ENCODE data around the gene ARID5B.

ARID5B gene

GRCh38 chr10:62037166-62037831 is 135.8 kb downstream of the ARID5B start:
- DNase-seq: no peak

DNA sequence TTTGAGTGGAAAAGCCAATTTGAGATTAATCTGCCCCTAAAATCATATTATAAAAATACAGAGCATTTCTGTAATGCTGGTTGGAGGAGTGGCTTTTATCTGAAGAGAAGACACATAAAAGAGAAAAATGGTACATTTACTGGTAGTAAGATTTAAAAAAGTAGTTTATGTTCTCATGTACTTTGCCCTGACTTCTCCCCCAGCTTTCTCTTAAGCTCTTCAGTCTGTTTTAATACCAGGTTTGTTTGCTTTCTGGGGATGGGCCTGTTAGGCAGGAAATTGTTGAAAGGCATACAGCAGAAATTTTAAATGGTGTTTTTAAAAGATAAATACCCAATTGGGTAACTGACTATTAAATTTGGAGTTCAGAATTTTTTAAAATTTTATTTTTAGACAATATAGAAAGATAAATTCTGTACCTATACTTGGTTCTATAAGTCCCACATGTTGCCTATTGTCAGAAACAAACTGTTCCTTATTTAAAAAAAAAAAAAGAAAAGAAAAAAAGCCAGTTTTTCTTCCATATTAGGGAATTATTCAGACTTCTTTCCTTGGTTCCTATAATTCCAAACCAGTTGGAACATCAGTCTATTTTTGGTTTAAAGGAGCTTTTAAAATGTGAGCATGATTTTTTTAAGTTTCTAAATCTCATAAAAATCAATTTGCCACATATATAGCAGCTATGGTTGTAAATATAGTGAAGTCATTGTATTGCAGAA is 136.6 kb downstream of the ARID5B start:
- no peak for DNase-seq

DNA sequence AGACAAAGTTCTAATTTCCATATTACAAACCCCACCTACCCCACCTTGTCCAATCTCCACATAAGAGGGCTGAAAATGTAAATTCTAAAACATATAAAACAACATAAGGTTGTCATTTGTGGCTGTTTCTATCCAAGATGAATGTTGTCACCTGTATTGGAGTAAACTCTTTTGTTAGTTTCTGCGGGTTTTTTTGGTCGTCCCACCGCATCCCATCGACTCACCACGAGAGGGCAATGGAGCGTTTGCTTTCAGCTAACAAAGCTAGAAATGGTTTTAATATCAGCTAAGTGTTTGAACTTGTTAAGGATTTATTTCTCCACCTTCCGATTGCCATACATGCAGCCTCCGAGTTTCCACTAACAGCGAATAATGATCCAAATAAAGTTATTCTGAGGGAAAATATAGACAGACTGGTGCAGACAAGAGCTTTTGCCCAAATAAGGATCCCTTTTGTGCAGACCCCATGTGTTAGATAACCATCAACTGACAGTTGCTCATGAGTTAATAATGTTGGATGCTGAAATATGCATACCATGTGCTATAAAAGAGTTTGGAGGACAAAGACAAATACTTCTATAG is 137.2 kb downstream of the ARID5B start:
- peak; percentile 81 for DNase-seq

GRCh38 chr10:62039954-62040353 is 138.5 kb downstream of the ARID5B start:
- DNase-seq: no peak

DNA sequence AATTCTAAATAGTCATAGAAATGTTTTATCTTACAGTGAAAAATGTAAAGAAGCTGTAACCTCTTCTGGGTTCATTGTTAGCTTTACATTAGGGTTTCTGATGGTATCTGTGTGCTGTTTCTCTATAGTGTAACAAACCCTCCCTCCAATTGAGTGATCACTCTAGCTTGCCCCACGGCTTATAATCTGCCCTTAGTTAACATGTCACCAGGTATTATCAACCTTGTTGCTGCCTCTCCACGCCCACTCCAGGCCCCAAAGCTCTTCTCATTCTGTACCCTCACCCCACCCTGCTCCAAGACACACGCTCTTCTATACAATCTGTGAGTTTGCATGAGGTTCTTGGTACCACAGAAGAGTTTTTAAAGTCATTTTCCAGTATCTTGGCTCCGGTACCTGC is 139.4 kb downstream of the ARID5B start:
- no peak for DNase-seq

DNA sequence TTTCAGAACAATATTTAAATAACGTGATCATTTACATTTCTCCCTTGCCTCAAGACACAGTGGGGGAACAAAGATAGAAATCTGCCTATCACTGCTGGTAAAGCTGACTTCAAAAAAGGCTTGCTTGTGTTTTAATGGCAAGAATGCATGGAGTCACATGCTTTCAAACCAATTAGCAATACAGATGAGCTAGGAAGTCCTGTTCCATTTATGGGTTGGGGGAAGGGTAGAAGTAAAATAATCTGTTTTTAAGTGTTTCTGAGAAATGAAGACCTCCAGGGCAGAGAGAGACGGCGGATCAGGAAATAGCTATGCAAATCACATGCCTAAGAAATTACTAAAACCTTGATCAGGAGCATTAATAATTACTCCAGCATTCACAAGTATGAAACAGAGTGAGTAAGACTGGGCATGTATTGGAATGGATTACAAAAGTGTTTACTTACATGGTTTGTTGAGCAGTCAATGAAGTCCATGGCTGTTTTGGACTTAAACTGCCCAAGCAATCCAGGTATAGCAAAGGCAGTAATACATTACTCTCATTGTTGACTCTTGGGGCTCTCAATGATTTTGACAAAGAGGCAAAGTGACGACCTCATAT is 142.0 kb downstream of the ARID5B start:
- no peak for DNase-seq

DNA sequence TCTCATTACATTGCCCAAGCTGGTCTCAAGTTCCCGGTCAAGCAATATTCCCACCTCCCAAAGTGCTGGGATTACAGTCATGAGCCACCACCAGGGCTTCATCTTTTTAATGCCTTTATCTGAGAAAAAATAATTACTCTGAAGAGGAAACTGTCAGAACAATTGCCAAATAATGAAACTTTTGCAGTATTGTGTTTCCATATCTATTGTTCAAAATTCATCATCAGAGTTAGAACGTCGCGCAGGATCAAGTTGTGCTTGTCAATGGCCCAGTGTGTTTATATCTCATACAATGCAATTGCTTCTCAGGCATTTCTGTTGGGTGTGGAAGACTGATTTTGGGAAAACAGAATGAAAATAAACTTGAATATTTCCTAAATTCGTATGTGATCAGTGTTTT is 143.1 kb downstream of the ARID5B start:
- DNase-seq: no peak

GRCh38 chr10:62045765-62046521 is 144.4 kb downstream of the ARID5B start:
- DNase-seq: no peak

GRCh38 chr10:62046522-62047227 is 145.2 kb downstream of the ARID5B start:
- no peak for DNase-seq

DNA sequence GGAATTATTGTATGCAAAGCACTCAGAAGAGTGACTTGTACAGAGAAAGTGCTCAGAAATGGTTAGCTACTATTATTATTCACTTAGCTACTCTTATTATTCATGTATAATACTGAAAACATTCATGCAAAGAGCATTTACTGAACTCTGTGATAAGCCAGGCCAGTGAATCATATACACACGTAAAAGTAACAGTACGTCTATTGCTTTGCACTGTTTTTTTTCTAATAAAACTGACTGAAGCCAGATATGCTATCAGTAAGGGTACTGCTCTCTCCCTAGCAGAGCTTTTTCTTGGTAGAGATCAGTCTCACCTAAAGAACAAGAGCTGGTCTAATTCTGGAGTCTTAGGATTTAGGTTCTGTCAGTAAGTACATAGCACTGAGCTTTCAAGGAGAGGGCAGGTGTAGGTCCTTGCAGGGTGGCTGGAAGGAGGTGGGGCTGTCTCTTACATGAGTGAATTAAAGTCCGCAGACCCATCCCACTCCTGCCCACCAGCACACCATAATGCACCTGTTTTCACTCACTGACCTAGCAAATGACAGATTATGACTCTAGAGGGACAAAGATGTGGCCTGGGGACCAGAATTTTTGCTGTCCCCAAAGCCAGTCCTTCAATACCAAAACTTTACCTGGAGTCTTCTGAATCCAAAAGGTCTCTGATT is 145.9 kb downstream of the ARID5B start:
- DNase-seq: no peak

DNA sequence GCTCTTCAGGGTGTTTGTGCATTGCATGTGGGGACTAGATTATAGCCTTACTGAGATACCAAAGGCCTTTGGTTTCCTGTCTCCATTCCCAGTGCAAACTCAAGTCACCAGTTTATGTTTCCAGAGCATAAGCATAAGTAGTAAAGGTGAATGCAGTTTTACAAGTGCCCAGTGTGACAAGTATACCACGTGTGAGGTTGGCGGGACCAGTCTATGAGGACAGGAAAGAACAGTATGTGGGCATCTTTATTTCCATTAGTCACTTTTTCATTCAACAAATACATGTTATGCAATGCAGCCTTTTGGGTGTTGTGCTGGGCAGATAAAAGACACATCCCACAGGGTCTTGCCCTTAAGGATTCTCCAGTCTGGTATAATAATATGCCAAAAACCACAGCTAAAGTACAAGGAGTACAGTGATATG is 146.5 kb downstream of the ARID5B start:
- no peak for DNase-seq

DNA sequence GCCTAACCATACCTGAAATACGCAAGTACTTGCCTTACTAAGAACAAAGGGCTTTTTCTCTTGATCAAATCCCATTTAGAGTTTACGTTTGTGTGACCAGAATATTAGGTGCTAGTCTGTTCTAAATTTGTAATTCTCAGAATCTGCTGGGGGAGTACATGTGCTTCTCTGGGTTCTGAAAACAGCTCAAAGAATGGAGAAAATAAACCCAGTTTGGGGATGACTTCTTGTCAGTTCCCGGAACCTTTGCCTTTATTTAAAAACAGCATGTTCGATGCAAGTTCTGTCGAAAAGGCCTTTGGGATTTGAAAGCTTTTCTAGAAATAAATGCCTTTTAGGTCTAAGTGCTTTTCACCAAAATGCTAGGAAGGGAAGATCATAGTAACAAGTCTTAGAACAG is 147.0 kb downstream of the ARID5B start:
- no peak for DNase-seq

- peak; percentile 79 for DNase-seq
Measured at GRCh38 chr10:62048919-62049623, 147.6 kb downstream of the ARID5B start.

DNA sequence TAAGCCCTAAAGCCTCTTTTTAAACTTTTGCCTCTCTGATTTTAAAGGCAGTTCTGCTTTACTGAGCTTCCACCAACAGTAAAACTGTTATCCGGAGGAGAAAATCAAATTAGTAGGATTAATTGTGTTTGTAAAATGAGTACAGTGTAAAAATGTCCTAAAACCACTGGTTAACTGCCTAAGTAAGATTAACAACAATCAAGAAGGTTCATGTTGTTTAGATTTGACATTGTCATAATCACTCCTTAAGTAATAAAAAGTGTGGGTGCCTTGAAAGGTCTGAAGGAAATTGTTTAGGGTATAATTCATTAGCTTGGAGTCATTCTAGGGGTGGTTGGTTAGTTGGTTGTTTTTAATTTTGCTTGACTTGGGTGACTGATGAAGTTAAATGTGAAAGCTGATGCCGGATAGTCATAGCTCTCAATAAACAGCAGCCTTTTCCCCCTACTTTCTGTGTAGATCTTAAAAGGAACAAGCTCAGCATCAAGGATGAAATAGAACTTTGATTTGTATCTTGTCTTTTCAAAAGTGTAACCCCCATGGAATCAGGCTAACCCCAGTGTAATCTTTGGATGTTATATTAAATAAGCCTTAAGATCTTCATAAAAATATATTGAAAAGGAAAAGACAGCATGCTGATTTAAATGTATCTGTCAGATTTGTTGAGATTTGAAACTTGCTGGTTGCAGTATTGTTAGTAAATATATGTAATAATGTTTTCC is 148.3 kb downstream of the ARID5B start:
- no peak for DNase-seq

DNA sequence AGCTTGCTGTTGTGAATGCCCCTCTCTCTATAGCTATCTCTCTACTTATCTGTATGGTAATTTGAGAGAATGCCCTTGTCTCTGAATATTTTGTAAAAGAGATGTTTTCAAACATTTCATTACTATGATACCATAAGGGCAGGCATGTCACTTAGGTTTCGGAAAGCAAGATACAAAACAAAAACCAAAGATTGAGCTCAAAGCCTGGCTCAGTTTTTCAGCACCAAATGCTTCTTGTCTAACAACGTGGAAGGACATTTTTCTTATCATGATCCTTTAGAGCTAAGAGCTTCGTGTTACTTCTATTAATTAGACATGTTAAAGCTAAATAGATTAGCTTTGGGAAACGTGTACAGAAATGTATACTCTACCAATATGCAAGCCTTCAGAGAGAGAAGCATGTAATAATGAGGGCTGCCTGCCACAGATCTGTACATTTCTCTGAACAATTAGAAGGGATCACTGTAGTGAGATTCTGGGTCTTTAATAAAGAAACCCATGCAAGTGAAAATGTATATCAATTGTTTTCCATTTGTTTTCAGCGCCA is 148.9 kb downstream of the ARID5B start:
- no peak for DNase-seq

DNA sequence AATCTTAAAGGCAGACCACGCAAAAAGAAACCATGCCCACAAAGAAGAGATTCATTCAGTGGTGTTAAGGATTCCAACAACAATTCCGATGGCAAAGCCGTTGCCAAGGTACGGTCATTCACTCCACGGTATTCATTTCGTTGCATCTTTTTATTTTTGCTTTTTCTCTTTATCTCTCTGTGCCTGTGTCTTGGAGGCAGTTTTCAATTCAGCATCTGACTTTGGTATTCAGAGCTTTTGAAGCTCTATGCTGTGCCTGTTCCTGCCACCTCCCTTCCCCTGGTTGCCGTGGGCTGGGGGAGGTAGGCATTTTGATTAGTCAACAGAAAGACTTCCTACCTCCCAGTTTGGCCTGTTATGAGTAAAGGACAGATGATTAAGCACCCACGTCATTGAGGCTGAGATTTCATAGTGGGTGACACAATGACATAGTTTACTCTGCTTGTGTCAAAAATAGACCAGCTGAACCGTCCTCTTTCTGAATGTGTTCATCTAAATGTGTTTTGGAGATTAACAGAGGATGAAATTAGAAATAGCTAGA is 149.5 kb downstream of the ARID5B start:
- peak; percentile 75 for DNase-seq

DNA sequence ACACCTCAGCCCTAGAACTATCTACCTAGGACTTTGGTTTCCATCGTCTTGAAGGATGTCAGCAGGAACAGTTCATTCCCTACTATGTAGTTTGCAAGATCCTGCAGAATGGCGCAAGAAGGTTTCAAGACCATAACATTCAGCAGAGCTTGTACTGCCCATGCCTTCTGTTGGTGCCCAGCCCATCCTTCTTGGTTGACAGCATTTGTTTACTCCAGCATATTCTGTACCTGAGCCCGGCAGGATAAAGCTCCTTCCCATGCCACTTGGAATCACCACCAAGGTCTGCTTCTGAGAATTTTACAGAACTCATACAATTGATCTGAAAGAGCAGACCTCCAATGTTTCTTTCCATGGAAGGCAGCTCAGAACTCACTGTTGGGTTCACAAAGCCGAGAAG is 150.8 kb downstream of the ARID5B start:
- no peak for DNase-seq

- no peak for DNase-seq
Measured at GRCh38 chr10:62053860-62054259, 152.4 kb downstream of the ARID5B start.

- DNase-seq: no peak
Measured at GRCh38 chr10:62054408-62054807, 152.9 kb downstream of the ARID5B start.

- DNase-seq: no peak
Measured at GRCh38 chr10:62054830-62055229, 153.3 kb downstream of the ARID5B start.
